H9 (cell line): Measurements from ENCODE around the gene ASTN2. TPM values are rescaled to one million over a fixed set of nuclear protein-coding genes. Genes with fewer than 3 reads are reported as not detected.

Experiments
- DNase-seq: peaks from one replicate; pipeline ENCODE4 v3.0.0-alpha.2; 2017
- H2AFZ ChIP-seq: one replicate; pipeline ENCODE4 v1.6.1; 2013; ENCODE audit warnings: mild to moderate bottlenecking, low read length, control low read depth, moderate library complexity
- H2AK5ac ChIP-seq: 2 replicates; pipeline ENCODE4 v1.6.1; 2013; ENCODE audit warnings: low read length, control low read depth, mixed read lengths; ENCODE audit not compliant: insufficient read length
- H2BK120ac ChIP-seq: one replicate; pipeline ENCODE4 v1.6.1; 2013; ENCODE audit warnings: low read depth, mild to moderate bottlenecking, low read length, control low read depth, inconsistent platforms; ENCODE audit not compliant: poor library complexity, severe bottlenecking
- H2BK12ac ChIP-seq: 2 replicates; pipeline ENCODE4 v1.6.1; 2013; ENCODE audit warnings: low read length, control low read depth, mixed read lengths, low read depth; ENCODE audit not compliant: insufficient read length
- H2BK15ac ChIP-seq: 2 replicates; pipeline ENCODE4 v1.6.1; 2013; ENCODE audit warnings: low read depth, low read length, control low read depth
- H2BK20ac ChIP-seq: one replicate; pipeline ENCODE4 v1.6.1; 2013; ENCODE audit warnings: low read depth, mild to moderate bottlenecking, low read length, control low read depth, inconsistent platforms; ENCODE audit not compliant: poor library complexity, severe bottlenecking
- H2BK5ac ChIP-seq: 2 replicates; pipeline ENCODE4 v1.6.1; 2013; ENCODE audit warnings: low read length, control low read depth, mixed read lengths; ENCODE audit not compliant: insufficient read length
- H3K14ac ChIP-seq: 2 replicates; pipeline ENCODE4 v1.6.1; 2013; ENCODE audit warnings: low read length, control low read depth; ENCODE audit not compliant: insufficient read depth
- H3K18ac ChIP-seq: 2 replicates; pipeline ENCODE4 v1.6.1; 2013; ENCODE audit warnings: low read depth, mild to moderate bottlenecking, mixed read lengths, low read length, control low read depth; ENCODE audit not compliant: insufficient read length
- H3K23ac ChIP-seq: 2 replicates; pipeline ENCODE4 v1.6.1; 2013; ENCODE audit warnings: low read length, control low read depth, mixed read lengths, low read depth; ENCODE audit not compliant: insufficient read length
- H3K23me2 ChIP-seq: 2 replicates; pipeline ENCODE4 v1.6.1; 2013; ENCODE audit warnings: low read depth, mild to moderate bottlenecking, mixed read lengths, low read length, control low read depth; ENCODE audit not compliant: insufficient read length, poor library complexity, severe bottlenecking
- H3K27ac ChIP-seq: 2 replicates; pipeline ENCODE4 v1.5.1; 2013; ENCODE audit warnings: low read length, control low read depth, mixed read lengths, low read depth; ENCODE audit not compliant: insufficient read length
- H3K27me3 ChIP-seq: 2 replicates; pipeline ENCODE4 v1.6.1; 2013; ENCODE audit warnings: low read length, control low read depth, inconsistent platforms; ENCODE audit not compliant: insufficient read depth
- H3K4ac ChIP-seq: 2 replicates; pipeline ENCODE4 v1.6.1; 2013; ENCODE audit warnings: low read depth, mild to moderate bottlenecking, control low read depth, inconsistent platforms, low read length, moderate library complexity
- H3K4me1 ChIP-seq: 2 replicates; pipeline ENCODE4 v1.6.1; 2013; ENCODE audit warnings: low read length, control low read depth, inconsistent platforms; ENCODE audit not compliant: insufficient read depth
- H3K4me2 ChIP-seq: 2 replicates; pipeline ENCODE4 v1.6.1; 2013; ENCODE audit warnings: low read length, control low read depth, mixed read lengths; ENCODE audit not compliant: insufficient read length, insufficient read depth
- H3K56ac ChIP-seq: 2 replicates; pipeline ENCODE4 v1.6.1; 2013; ENCODE audit warnings: low read depth, mild to moderate bottlenecking, mixed read lengths, low read length, control low read depth; ENCODE audit not compliant: insufficient read length
- H3K79me1 ChIP-seq: 2 replicates; pipeline ENCODE4 v1.6.1; 2013; ENCODE audit warnings: low read depth, mild to moderate bottlenecking, moderate library complexity, low read length, control low read depth, inconsistent platforms; ENCODE audit not compliant: insufficient read depth, poor library complexity, severe bottlenecking
- H3K79me2 ChIP-seq: 2 replicates; pipeline ENCODE4 v1.6.1; 2013; ENCODE audit warnings: low read length, control low read depth, inconsistent platforms; ENCODE audit not compliant: insufficient read depth
- H3K9ac ChIP-seq: 2 replicates; pipeline ENCODE4 v1.6.1; 2013; ENCODE audit warnings: low read length, control low read depth, mixed read lengths; ENCODE audit not compliant: insufficient read length; ENCODE audit errors: extremely low read depth
- H3K9me3 ChIP-seq: one replicate; pipeline ENCODE4 v1.6.1; 2013; ENCODE audit warnings: low read depth, low read length, inconsistent platforms; ENCODE audit not compliant: control insufficient read depth
- H3T11ph ChIP-seq: one replicate; pipeline ENCODE4 v1.6.1; 2013; ENCODE audit warnings: mild to moderate bottlenecking, low read length, control low read depth, inconsistent platforms
- H4K20me1 ChIP-seq: one replicate; pipeline ENCODE4 v1.6.1; 2013; ENCODE audit not compliant: control insufficient read depth, insufficient read length, insufficient read depth
- H4K5ac ChIP-seq: 2 replicates; pipeline ENCODE4 v1.6.1; 2013; ENCODE audit warnings: low read depth, mild to moderate bottlenecking, mixed read lengths, low read length, control low read depth; ENCODE audit not compliant: insufficient read length
- H4K8ac ChIP-seq: replicated peaks from 2 replicates; pipeline ENCODE4 v1.6.1; 2013; ENCODE audit warnings: low read length, control low read depth, mixed read lengths, low read depth; ENCODE audit not compliant: insufficient read length
- H4K91ac ChIP-seq: 2 replicates; pipeline ENCODE4 v1.6.1; 2013; ENCODE audit warnings: low read depth, mild to moderate bottlenecking, moderate library complexity, mixed read lengths, low read length, control low read depth; ENCODE audit not compliant: insufficient read length
- H3K27ac Mint-ChIP-seq, 3 experiments: 2 replicates in 2 of 3; 3 replicates in 1 of 3; pipeline ENCODE4 v1.8.0; 2020 to 2021; ENCODE audit warnings: mixed read lengths in 3 of 3, mild to moderate bottlenecking in 1 of 3, moderate library complexity in 1 of 3
- H3K27me3 Mint-ChIP-seq: 2 replicates; pipeline ENCODE4 v1.8.0; 2021; ENCODE audit warnings: low read depth, mild to moderate bottlenecking, moderate library complexity, mixed read lengths
- H3K36me3 Mint-ChIP-seq, 3 experiments: 2 replicates in 2 of 3; 3 replicates in 1 of 3; pipeline ENCODE4 v1.8.0; 2020 to 2021; ENCODE audit warnings: low read depth in 3 of 3, mixed read lengths in 3 of 3; ENCODE audit not compliant: insufficient read depth in 1 of 3
- H3K4me1 Mint-ChIP-seq, 2 experiments: 2 replicates each; pipeline ENCODE4 v1.8.0; 2020; ENCODE audit warnings: mixed read lengths in 2 of 2
- H3K4me3 Mint-ChIP-seq, 2 experiments: 2 replicates in 1 of 2; 3 replicates in 1 of 2; pipeline ENCODE4 v1.8.0; 2020 to 2021; ENCODE audit warnings: mild to moderate bottlenecking in 2 of 2, mixed read lengths in 2 of 2, moderate library complexity in 1 of 2
- H3K9me3 Mint-ChIP-seq, 2 experiments: 2 replicates in 1 of 2; 3 replicates in 1 of 2; pipeline ENCODE4 v1.8.0; 2020; ENCODE audit warnings: mild to moderate bottlenecking in 2 of 2, mixed read lengths in 2 of 2, moderate library complexity in 1 of 2
- CTCF ChIP-seq: fragments of 200-600 bp; sonication (generic); conservative IDR thresholded peaks from 3 replicates; pipeline ENCODE4 v1.8.0; 2021; ENCODE audit warnings: antibody characterized with exemption, mild to moderate bottlenecking
- WGBS: extraction: QIAGEN DNeasy Blood & Tissue Kit; methylation state at CpG from one replicate; pipeline ENCODE4 v1.1.7; 2013; ENCODE audit warnings: missing lambda C conversion rate, low lambda C conversion rate, mixed read lengths; ENCODE audit not compliant: insufficient read length; ENCODE audit errors: extremely low coverage; 5-methylcytosine and 5-hydroxymethylcytosine counted together
- total RNA-seq: library from RNA; stranded (reverse); gene quantifications from 2 replicates; pipeline ENCODE4 v1.2.1, GENCODE V29; 2021

ASTN2 gene
- total RNA-seq, 1 experiment from 2014 or later, result 9.7 TPM

- no peak overlapping the region for H3K4ac ChIP-seq
- WGBS, result no CpG with 5 or more reads among the region's 11 CpGs
- no peaks in the 10 kb centered on the region for H3K27me3 ChIP-seq
- Mint-ChIP-seq H3K4me1 (no peaks in the 10 kb centered on the region), H3K9me3 (no peaks in the 10 kb centered on the region), H3K27me3 (no peaks in the 10 kb centered on the region), H3K36me3 (no peaks in the 10 kb centered on the region), H3K4me3 (no peak overlapping the region), H3K27ac (no peak overlapping the region)
- H3K9ac ChIP-seq, result no peak overlapping the region
- no peak overlapping the region for H2AK5ac ChIP-seq
- no peaks in the 10 kb centered on the region for H3K79me2 ChIP-seq
- H3K14ac ChIP-seq, result no peak overlapping the region
- no peaks in the 10 kb centered on the region; the same call in 1 of the 2 replicates for H3K4me1 ChIP-seq
- H2BK20ac ChIP-seq, result no peak overlapping the region
- H4K20me1 ChIP-seq, result no peaks in the 10 kb centered on the region
- no peak overlapping the region for H3K18ac ChIP-seq
- no peak overlapping the region for H2BK12ac ChIP-seq
- no peaks in the 10 kb centered on the region for H3K23me2 ChIP-seq
- H4K8ac ChIP-seq, result no peak overlapping the region
- no peak overlapping the region for H4K5ac ChIP-seq
- no peak overlapping the region for H3K27ac ChIP-seq
- no peak overlapping the region for H3K23ac ChIP-seq
- H3K56ac ChIP-seq, result no peak overlapping the region
- no peak overlapping the region for H4K91ac ChIP-seq
- no peak overlapping the region for H2AFZ ChIP-seq
- no peaks in the 10 kb centered on the region for H3K79me1 ChIP-seq
- no peak overlapping the region for H2BK120ac ChIP-seq
- DNase-seq, result no peak
- TF ChIP-seq CTCF, result no peak
- H3K4me2 ChIP-seq, result no peak overlapping the region
- no peak overlapping the region for H2BK15ac ChIP-seq
- H3K9me3 ChIP-seq, result no peaks in the 10 kb centered on the region
- H2BK5ac ChIP-seq, result no peak overlapping the region
- no peak overlapping the region for H3T11ph ChIP-seq
These were observed 450.6 kb downstream of the ASTN2 start for GRCh38 chr9:116964258-116964657.
